ENCODE results near the gene HOXC13. TPM values are rescaled to one million over a fixed set of nuclear protein-coding genes. Genes with fewer than 3 reads are reported as not detected.
A peak's percentile ranks its signal among the peaks of the same experiment; 100 is the strongest.

Gene HOXC13
- total RNA-seq, 1 experiment from 2014 or later, result not detected

DNA sequence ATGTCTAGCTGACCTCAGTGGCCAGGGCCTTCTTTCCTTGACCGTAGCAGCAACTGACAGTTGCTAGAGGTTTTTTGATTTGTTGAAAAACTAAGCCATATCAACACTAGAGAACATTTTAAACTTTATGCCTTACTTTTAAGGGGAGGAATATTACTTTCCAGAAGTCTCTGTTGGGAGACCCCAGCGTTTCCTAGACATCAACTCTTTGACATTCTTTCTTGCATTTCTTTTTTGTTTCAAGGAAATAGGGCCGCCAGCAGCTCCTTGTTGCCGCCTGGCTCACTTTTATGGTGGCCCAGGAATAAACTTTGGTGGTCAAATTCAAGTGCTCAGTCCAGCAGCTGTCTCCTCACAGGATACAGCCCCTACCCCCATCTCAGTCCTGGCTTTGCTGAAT is 31.8 kb downstream of the HOXC13 start:
- no peaks in the 10 kb centered on the region for H3K27me3 ChIP-seq (ENCODE audit: low read length)
- H2AFZ ChIP-seq (ENCODE audit: low read length), result no peak overlapping the region
- no peaks in the 10 kb centered on the region for H4K20me1 ChIP-seq (ENCODE audit: insufficient read depth, low read depth, low read length)
- no peaks in the 10 kb centered on the region for H3K36me3 ChIP-seq (ENCODE audit: insufficient read depth, low read length)
- DNase-seq, result no peak
- H3K27ac ChIP-seq (ENCODE audit: low read length), result no peak overlapping the region
- no peaks in the 10 kb centered on the region for H3K9me2 ChIP-seq (replicated peaks; ENCODE audit: insufficient read depth, low read length)
- no peak overlapping the region for H3K4me3 ChIP-seq (ENCODE audit: low read length)
- H3K9me3 ChIP-seq (ENCODE audit: low read length), result no peaks in the 10 kb centered on the region
- no peak overlapping the region for H3K4me2 ChIP-seq (ENCODE audit: low read depth, low read length, poor library complexity, severe bottlenecking)
- peaks cover 17% of the 10 kb centered on the region for H3K4me1 ChIP-seq (ENCODE audit: low read length)
- H3K9ac ChIP-seq (ENCODE audit: low read length), result no peak overlapping the region
- H3K79me2 ChIP-seq (ENCODE audit: low read length), result no peaks in the 10 kb centered on the region

DNA sequence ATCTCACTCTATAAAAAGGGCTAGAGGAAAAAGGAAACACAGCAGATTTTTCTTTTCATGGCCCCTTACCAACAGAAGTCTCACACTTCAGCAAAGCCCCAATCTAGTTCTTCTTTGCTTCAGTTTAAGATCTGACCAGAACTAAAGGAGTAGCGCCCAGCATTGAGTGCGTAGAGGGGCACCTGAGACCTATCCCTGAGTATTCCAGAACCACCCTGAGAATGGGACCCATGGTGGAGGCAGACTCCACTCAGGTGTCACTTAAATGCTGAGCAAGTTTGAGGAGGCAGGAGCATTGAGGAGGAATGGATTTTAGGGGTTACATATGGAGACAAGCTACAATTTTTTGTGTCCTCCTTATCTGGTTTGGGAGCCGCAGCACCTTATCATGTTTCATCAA is 32.5 kb downstream of the HOXC13 start:
- Histone ChIP-seq H3K9me3 (ENCODE audit: low read length) (no peaks in the 10 kb centered on the region), H3K27ac (ENCODE audit: low read length) (no peak overlapping the region), H3K79me2 (ENCODE audit: low read length) (no peaks in the 10 kb centered on the region), H3K36me3 (ENCODE audit: insufficient read depth, low read length) (no peaks in the 10 kb centered on the region), H3K4me1 (ENCODE audit: low read length) (peaks cover 18% of the 10 kb centered on the region), H3K4me2 (ENCODE audit: low read depth, low read length, poor library complexity, severe bottlenecking) (no peak overlapping the region), H4K20me1 (ENCODE audit: insufficient read depth, low read depth, low read length) (no peaks in the 10 kb centered on the region), H3K9me2 (replicated peaks; ENCODE audit: insufficient read depth, low read length) (no peaks in the 10 kb centered on the region), H3K9ac (ENCODE audit: low read length) (no peak overlapping the region), H2AFZ (ENCODE audit: low read length) (no peak overlapping the region), H3K4me3 (ENCODE audit: low read length) (no peak overlapping the region), H3K27me3 (ENCODE audit: low read length) (no peaks in the 10 kb centered on the region)
- no peak for DNase-seq

DNA sequence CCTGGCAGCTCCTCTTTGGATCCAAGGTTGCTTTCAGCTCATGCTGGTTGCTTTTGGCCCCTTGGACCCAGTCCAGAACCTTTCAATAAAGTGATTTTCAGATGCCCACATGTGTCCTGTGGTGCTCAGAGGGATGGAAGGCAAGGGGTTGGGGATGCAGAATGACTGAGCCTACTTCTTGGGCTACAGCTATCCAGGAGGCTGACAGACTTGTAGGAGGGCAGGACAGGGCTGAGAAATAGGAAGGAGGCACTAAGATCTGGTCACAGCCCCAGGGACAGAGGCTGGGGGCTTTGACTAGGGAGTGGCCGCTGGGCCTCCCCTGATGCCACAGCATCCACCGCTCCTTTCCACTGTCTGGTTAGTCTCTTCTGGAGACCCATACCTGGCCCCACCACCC is 33.1 kb downstream of the HOXC13 start:
- no peak overlapping the region for H3K4me2 ChIP-seq (ENCODE audit: low read depth, low read length, poor library complexity, severe bottlenecking)
- no peak overlapping the region for H3K9ac ChIP-seq (ENCODE audit: low read length)
- H3K27me3 ChIP-seq (ENCODE audit: low read length), result no peaks in the 10 kb centered on the region
- no peaks in the 10 kb centered on the region for H3K9me2 ChIP-seq (replicated peaks; ENCODE audit: insufficient read depth, low read length)
- H3K4me1 ChIP-seq (ENCODE audit: low read length), result peaks cover 18% of the 10 kb centered on the region
- no peaks in the 10 kb centered on the region for H3K9me3 ChIP-seq (ENCODE audit: low read length)
- H3K4me3 ChIP-seq (ENCODE audit: low read length), result no peak overlapping the region
- no peak overlapping the region for H2AFZ ChIP-seq (ENCODE audit: low read length)
- no peak for DNase-seq
- H4K20me1 ChIP-seq (ENCODE audit: insufficient read depth, low read depth, low read length), result no peaks in the 10 kb centered on the region
- H3K36me3 ChIP-seq (ENCODE audit: insufficient read depth, low read length), result no peaks in the 10 kb centered on the region
- no peaks in the 10 kb centered on the region for H3K79me2 ChIP-seq (ENCODE audit: low read length)
- H3K27ac ChIP-seq (ENCODE audit: low read length), result no peak overlapping the region

DNA sequence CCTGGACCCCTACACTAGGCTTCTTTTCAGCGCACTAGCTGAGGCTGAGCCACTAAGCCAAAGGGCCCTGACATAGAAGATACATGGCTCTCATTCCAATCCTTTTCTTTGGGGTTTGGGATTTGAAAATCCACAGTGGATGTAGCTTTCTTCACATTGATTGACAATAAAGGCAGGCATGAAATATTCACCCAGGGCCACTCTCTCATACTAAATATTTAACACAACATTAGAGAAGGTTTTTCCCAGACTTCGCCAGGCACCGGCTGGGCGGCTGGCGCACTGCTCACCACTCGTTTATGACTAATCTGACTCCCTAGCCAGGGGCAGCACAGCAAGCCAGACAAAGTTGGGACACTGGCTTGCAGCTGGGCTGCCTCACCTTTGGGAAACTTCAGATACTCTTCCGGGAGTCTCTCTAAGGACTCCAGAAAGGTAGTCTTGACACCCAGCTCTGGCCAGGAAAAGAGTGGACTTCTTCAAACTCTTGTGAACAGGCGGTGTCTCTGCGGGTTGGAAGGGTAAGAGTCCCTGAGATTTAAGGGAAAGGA is 33.6 kb downstream of the HOXC13 start:
- H3K9me2 ChIP-seq (replicated peaks; ENCODE audit: insufficient read depth, low read length), result no peaks in the 10 kb centered on the region
- H3K4me1 ChIP-seq (ENCODE audit: low read length), result peaks cover 20% of the 10 kb centered on the region
- no peak overlapping the region for H3K4me2 ChIP-seq (ENCODE audit: low read depth, low read length, poor library complexity, severe bottlenecking)
- no peak overlapping the region for H2AFZ ChIP-seq (ENCODE audit: low read length)
- no peaks in the 10 kb centered on the region for H4K20me1 ChIP-seq (ENCODE audit: insufficient read depth, low read depth, low read length)
- no peaks in the 10 kb centered on the region for H3K36me3 ChIP-seq (ENCODE audit: insufficient read depth, low read length)
- no peak overlapping the region for H3K4me3 ChIP-seq (ENCODE audit: low read length)
- no peak overlapping the region for H3K9ac ChIP-seq (ENCODE audit: low read length)
- no peaks in the 10 kb centered on the region for H3K27me3 ChIP-seq (ENCODE audit: low read length)
- H3K27ac ChIP-seq (ENCODE audit: low read length), result no peak overlapping the region
- DNase-seq, result no peak
- no peaks in the 10 kb centered on the region for H3K79me2 ChIP-seq (ENCODE audit: low read length)
- H3K9me3 ChIP-seq (ENCODE audit: low read length), result no peaks in the 10 kb centered on the region

DNA sequence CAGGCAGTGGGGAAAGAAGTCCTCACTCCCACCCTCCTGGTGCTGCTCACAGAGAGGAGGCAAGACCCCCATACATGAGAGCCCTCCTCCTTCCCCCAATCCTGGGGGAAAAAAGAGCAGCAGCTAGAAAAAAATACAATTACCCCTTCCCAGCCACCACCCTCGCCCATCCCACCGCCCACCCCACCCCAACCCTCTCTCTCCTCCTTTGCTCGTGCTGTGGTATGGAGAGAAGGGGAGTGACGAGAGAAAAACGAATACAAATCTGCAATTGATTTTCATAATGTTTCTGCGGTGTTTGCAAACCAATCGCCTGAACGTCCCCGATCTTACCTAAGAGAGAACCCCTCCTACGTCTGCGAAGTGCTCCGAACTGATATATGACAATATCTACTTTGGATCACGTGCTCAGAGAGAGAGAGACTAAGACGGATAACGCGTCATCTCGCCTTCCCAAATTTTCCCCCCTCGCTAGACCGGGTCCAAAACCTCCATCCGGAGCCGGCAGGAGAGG is 34.1 kb downstream of the HOXC13 start, which contains the start of gene HOXC11:
HOXC11 (plus strand) TSS at position 405 of the 514 bp plus-strand sequence. CDS start 116 bp downstream, outside the sequence.
- Histone ChIP-seq H2AFZ (ENCODE audit: low read length) (no peak within 1 kb of the TSS), H3K27ac (ENCODE audit: low read length) (no peak within 1 kb of the TSS), H3K79me2 (ENCODE audit: low read length) (no peaks in the 10 kb centered on the region), H3K4me3 (ENCODE audit: low read length) (peak within 1 kb of the TSS; percentile 69; the same call in 1 of the 2 replicates), H3K9me2 (replicated peaks; ENCODE audit: insufficient read depth, low read length) (no peaks in the 10 kb centered on the region), H3K4me1 (ENCODE audit: low read length) (peaks cover 26% of the 10 kb centered on the region), H3K9ac (ENCODE audit: low read length) (peak within 1 kb of the TSS; percentile 77), H4K20me1 (ENCODE audit: insufficient read depth, low read depth, low read length) (no peaks in the 10 kb centered on the region), H3K36me3 (ENCODE audit: insufficient read depth, low read length) (no peaks in the 10 kb centered on the region), H3K9me3 (ENCODE audit: low read length) (no peaks in the 10 kb centered on the region), H3K27me3 (ENCODE audit: low read length) (no peaks in the 10 kb centered on the region), H3K4me2 (ENCODE audit: low read depth, low read length, poor library complexity, severe bottlenecking) (peak within 1 kb of the TSS; percentile 76)
- no peak for DNase-seq

DNA sequence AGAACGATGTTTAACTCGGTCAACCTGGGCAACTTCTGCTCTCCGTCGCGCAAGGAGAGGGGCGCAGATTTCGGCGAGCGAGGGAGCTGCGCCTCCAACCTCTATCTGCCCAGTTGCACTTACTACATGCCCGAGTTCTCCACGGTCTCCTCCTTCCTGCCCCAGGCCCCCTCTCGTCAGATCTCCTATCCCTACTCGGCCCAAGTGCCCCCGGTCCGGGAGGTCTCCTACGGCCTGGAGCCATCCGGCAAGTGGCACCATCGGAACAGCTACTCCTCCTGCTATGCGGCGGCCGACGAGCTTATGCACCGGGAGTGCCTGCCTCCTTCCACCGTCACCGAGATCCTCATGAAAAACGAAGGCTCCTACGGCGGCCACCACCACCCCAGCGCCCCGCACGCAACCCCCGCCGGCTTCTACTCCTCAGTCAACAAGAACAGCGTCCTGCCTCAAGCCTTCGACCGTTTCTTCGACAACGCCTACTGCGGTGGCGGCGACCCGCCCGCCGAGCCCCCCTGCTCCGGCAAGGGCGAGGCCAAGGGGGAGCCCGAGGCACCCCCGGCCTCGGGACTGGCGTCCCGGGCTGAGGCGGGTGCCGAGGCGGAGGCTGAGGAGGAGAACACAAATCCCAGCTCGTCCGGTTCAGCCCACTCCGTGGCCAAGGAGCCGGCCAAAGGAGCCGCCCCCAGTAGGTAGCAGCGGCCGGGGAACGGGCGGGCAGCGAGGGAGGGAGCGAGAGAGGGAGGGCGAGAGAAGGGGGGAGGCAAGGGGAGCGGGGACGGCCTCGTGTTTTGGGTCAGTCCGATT is 34.8 kb downstream of the HOXC13 start:
- Histone ChIP-seq H3K9me2 (replicated peaks; ENCODE audit: insufficient read depth, low read length) (no peaks in the 10 kb centered on the region), H3K4me1 (ENCODE audit: low read length) (peaks cover 29% of the 10 kb centered on the region), H3K4me2 (ENCODE audit: low read depth, low read length, poor library complexity, severe bottlenecking) (peak overlapping the region; percentile 76), H4K20me1 (ENCODE audit: insufficient read depth, low read depth, low read length) (no peaks in the 10 kb centered on the region), H3K36me3 (ENCODE audit: insufficient read depth, low read length) (no peaks in the 10 kb centered on the region), H3K9ac (ENCODE audit: low read length) (peak overlapping the region; percentile 77), H2AFZ (ENCODE audit: low read length) (no peak overlapping the region), H3K9me3 (ENCODE audit: low read length) (no peaks in the 10 kb centered on the region), H3K4me3 (ENCODE audit: low read length) (peak overlapping the region; percentile 69; the same call in 1 of the 2 replicates), H3K27ac (ENCODE audit: low read length) (no peak overlapping the region), H3K27me3 (ENCODE audit: low read length) (no peaks in the 10 kb centered on the region), H3K79me2 (ENCODE audit: low read length) (no peaks in the 10 kb centered on the region)
- no peak for DNase-seq

DNA sequence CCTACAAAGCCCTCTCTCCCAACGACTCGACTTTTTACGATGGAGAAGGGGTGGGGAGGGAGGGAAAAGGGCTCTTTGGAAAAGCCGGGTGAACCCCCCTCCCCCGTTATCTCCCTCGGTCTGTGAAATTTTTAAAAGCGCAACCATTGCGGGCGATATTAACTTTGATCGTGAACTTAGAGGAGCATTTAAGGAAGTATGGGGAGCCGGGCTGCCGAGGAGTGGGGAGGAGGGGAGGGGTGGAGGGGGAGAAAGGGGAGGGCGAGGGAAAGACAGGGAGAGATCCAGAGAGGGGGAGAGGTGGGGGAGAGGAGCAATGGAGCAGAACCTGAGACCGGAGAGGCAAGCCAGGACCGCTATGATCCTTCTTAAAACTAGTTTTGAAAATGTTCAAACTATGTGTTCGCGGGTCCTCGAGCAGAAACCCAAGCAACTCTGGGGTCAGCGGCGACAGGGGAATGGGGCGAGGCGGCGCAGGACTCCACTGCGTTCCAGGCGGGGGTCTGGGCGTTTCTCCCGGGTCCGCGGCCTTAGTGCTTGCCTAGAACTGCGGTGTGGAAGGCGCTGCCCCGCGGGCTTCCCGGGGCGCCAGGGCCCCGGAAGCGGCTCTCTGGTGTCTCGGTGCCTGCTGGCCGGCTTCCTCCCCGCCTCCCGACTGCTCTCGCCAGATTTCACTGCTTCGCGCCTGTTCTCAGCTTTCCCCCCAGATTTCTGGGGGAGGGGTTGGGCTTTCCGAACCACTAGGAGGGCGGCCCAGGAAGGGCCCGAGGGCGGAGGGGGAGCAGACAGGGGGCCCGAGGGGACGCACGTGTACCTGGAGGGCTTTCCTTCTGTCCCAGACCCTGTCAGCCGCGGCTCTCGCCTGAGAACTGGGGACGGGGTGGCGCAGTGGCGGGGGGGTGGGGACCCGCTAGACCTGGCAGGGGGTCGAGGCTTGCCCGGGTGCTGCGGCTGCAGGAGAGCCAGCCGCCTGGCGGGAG is 35.7 kb downstream of the HOXC13 start, which contains the start of gene HOTAIR:
HOTAIR (minus strand) TSS at position 871 of the 980 bp plus-strand sequence.
- Histone ChIP-seq H3K9me3 (ENCODE audit: low read length) (no peaks in the 10 kb centered on the region), H3K27ac (ENCODE audit: low read length) (no peak within 1 kb of the TSS), H3K4me1 (ENCODE audit: low read length) (peaks cover 29% of the 10 kb centered on the region), H3K36me3 (ENCODE audit: insufficient read depth, low read length) (no peaks in the 10 kb centered on the region), H2AFZ (ENCODE audit: low read length) (peak within 1 kb of the TSS; percentile 81), H3K79me2 (ENCODE audit: low read length) (no peaks in the 10 kb centered on the region), H3K9me2 (replicated peaks; ENCODE audit: insufficient read depth, low read length) (no peaks in the 10 kb centered on the region), H3K9ac (ENCODE audit: low read length) (peak within 1 kb of the TSS; percentile 77), H3K4me3 (ENCODE audit: low read length) (peak within 1 kb of the TSS; percentile 69), H4K20me1 (ENCODE audit: insufficient read depth, low read depth, low read length) (no peaks in the 10 kb centered on the region), H3K27me3 (ENCODE audit: low read length) (no peaks in the 10 kb centered on the region), H3K4me2 (ENCODE audit: low read depth, low read length, poor library complexity, severe bottlenecking) (peak within 1 kb of the TSS; percentile 76)
- peak; percentile 80 for DNase-seq
